Choroid plexus epithelial cell (primary cell): ENCODE data around the gene ONECUT1.

Experiments used
- DNase-seq: peaks from one replicate; pipeline ENCODE4 v3.0.0-alpha.2; 2010; ENCODE audit warnings: low read depth
- H3K4me3 ChIP-seq: 2 replicates; pipeline ENCODE4 v1.5.1; 2011; ENCODE audit warnings: low read depth, mild to moderate bottlenecking, control low read depth, low read length, moderate library complexity
- CTCF ChIP-seq: conservative IDR thresholded peaks from 2 replicates; pipeline ENCODE4 v1.5.1; 2011; ENCODE audit warnings: low read depth, mild to moderate bottlenecking, control low read depth, inconsistent platforms, low read length, moderate library complexity

Gene ONECUT1

DNA sequence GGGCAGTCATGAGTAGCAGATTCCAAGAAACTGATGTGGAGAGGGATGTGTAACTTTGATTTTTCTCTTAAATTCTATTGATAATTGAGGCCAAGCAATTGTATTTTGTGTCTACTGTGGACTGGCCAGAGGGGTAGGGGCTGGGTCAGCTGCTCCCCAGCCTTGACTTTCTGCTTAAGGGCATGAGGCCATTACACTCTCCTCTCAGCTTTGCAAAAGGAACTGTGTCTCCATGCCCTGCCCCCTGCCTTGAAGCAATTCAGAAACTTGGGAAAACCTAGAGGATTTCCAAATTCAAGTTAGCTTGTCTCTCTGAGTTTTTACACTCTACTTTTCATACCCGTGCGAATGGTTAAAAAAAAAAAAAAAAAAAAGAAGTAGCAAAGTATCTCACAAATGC is 38.6 kb downstream of the ONECUT1 start:
- no peak for DNase-seq
- no peak for TF ChIP-seq CTCF
- H3K4me3 ChIP-seq, result no peak overlapping the region

DNA sequence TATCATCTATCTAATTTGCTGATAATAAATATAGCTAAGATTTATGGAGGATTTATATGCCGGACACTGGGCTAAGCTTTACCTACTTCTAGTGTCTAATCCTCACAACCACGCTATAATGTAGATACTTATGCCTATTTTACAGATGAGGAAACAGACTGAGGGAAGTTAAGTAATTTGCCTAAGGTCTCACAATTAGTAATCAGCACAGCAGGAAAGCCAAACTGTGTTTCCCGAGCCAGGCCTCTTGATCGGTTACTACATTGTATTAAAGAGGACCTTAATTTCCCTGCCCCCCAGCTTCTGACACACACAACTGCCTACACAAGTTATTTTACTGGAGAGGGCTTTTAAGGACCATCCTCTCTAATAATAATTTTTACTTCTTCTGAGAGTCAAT is 40.9 kb downstream of the ONECUT1 start:
- no peak overlapping the region for H3K4me3 ChIP-seq
- no peak for DNase-seq
- no peak for TF ChIP-seq CTCF

- TF ChIP-seq CTCF, result no peak
- H3K4me3 ChIP-seq, result no peak overlapping the region
- DNase-seq, result no peak
Observed at GRCh38 chr15:52746162-52746757, 43.9 kb downstream of the ONECUT1 start.

DNA sequence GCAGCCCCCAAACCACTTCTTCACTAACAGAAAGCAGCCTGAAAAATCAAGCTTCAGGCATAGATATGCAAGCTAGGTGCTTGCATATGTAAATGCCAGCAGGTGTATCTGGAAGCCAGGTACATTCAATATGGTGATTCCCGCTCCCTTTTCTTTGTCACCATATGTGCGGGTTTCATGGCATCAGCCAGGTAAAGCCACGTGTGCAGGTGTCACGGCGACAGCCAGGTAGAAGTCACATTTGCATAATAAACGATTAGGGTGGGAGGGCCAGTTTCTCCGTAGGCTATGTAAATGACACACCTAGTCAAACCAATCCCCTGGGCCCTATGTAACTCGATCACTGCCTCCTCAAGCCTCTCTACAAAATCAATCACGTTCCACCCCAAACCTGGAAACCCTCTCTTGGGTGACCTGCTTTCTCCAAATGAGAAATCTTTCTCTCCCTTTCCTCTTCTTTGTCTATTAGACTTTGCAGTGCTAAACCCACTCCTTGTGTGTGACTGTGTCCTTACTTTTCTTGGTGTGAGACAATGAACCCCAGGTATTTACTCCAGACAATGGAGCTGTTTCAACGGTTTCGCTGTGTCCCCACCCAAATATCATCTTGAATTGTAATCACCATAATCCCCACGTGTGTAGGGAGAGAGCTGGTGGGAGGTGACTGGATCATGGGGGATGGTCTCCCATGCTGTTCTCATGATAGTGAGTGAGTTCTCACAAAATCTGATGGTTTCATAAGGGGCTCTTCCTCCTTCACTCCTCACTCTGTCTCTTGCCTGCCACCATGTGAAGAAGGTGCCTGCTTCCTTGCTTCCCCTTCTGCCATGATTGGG is 44.6 kb downstream of the ONECUT1 start:
- H3K4me3 ChIP-seq, result no peak overlapping the region
- TF ChIP-seq CTCF, result no peak
- DNase-seq, result no peak

DNA sequence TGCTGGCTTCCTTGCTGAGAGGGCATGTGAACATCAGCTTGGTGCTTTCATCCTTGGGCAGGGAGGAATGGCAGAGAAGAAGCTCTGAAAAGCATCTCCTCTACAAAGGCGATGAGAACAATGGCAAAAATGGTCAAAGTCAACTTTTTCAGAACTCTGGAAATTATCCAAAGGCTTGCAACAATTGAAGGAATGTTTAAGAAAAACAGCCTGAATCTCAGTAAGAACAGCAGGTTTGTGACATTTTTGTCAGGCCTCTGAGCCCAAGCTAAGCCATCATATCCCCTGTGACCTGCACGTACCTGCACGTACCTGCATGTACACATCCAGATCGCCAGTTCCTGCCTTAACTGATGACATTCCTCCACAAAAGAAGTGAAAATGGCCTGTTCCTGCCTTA is 51.8 kb downstream of the ONECUT1 start:
- no peak for TF ChIP-seq CTCF
- H3K4me3 ChIP-seq, result no peak overlapping the region
- peak; percentile 20 for DNase-seq

GRCh38 chr15:52737720-52738119 is 52.4 kb downstream of the ONECUT1 start:
- no peak for TF ChIP-seq CTCF
- H3K4me3 ChIP-seq, result no peak overlapping the region
- DNase-seq, result no peak
